GM12878 (cell line): Measurements from ENCODE around the gene RAET1E.

ENCODE experiments used
- BHLHE40 ChIP-seq, 2 experiments: fragments of 450-650 bp in 1 of 2; IDR thresholded peaks; 2 replicates each; pipeline ENCODE4 v1.6.1; 2011 to 2017; ENCODE audit warnings: low read depth in 2 of 2, borderline replicate concordance in 1 of 2, improper control_type of control experiment in 1 of 2, low read length in 1 of 2, mild to moderate bottlenecking in 1 of 2
- CEBPB ChIP-seq, 2 experiments: fragments of 150-350 bp in 1 of 2; IDR thresholded peaks; 2 replicates each; pipeline ENCODE4 v1.6.1; 2012 to 2014; ENCODE audit warnings: low read depth in 2 of 2, low read length in 2 of 2, borderline replicate concordance in 1 of 2, inconsistent platforms in 1 of 2
- CTCF ChIP-seq, 3 experiments: IDR thresholded peaks in 2 of 3; conservative IDR thresholded peaks in 1 of 3; 2 replicates each; pipeline ENCODE4 v1.5.1; 2011; ENCODE audit warnings: low read depth in 3 of 3, low read length in 3 of 3, mild to moderate bottlenecking in 3 of 3, control low read depth in 2 of 3, moderate library complexity in 2 of 3, inconsistent platforms in 1 of 3, mixed read lengths in 1 of 3; ENCODE audit not compliant: control insufficient read depth in 2 of 3, insufficient read depth in 1 of 3; ENCODE audit errors: extremely low read depth in 1 of 3
- CUX1 ChIP-seq: IDR thresholded peaks from 2 replicates; pipeline ENCODE4 v1.6.1; 2012; ENCODE audit warnings: improper control_type of control experiment, low read depth, low read length; ENCODE audit not compliant: insufficient replicate concordance
- E2F8 ChIP-seq: fragments of 450-650 bp; IDR thresholded peaks from 2 replicates; pipeline ENCODE4 v1.6.1; 2018; ENCODE audit warnings: mild to moderate bottlenecking, low read depth, moderate library complexity; ENCODE audit not compliant: partially characterized antibody
- ELK1 ChIP-seq: IDR thresholded peaks from 2 replicates; pipeline ENCODE4 v1.6.1; 2012; ENCODE audit warnings: low read depth, low read length, improper control_type of control experiment
- HCFC1 ChIP-seq: fragments of 150-350 bp; IDR thresholded peaks from 2 replicates; pipeline ENCODE4 v1.6.1; 2014; ENCODE audit warnings: low read length
- HDAC2 ChIP-seq: fragments of 200-600 bp; sonication (generic); IDR thresholded peaks from 2 replicates; pipeline ENCODE4 v1.6.1; 2017
- HDAC6 ChIP-seq: fragments of 200-600 bp; sonication (generic); IDR thresholded peaks from one replicate; pipeline ENCODE4 v1.8.0; 2017; ENCODE audit warnings: antibody characterized with exemption; ENCODE audit not compliant: unreplicated experiment
- MAX ChIP-seq: IDR thresholded peaks from 2 replicates; pipeline ENCODE4 v1.6.1; 2012; ENCODE audit warnings: low read depth, low read length, improper control_type of control experiment
- POLR2A ChIP-seq: IDR thresholded peaks from 2 replicates; pipeline ENCODE4 v1.6.1; 2011; ENCODE audit warnings: low read depth, mild to moderate bottlenecking, low read length
- SIN3A ChIP-seq: IDR thresholded peaks from 2 replicates; pipeline ENCODE4 v1.6.1; 2012; ENCODE audit warnings: low read depth, low read length, improper control_type of control experiment
- TAF1 ChIP-seq: IDR thresholded peaks from 2 replicates; pipeline ENCODE4 v1.6.1; 2011; ENCODE audit warnings: mild to moderate bottlenecking, low read depth, low read length, borderline replicate concordance

GRCh38 chr6:149933461-149933860 lies 35.5 kb upstream of the RAET1E start:
- TF ChIP-seq BHLHE40 (IDR thresholded peaks at IDR 0.05; ENCODE audit: borderline replicate concordance in 1 of 2, low read depth in 2 of 2, low read length in 1 of 2) (no peak), CTCF (IDR thresholded peaks at IDR 0.05 in 2 of 3, conservative IDR thresholded peaks at IDR 0.05 in 1 of 3; ENCODE audit: control insufficient read depth in 2 of 3, extremely low read depth in 1 of 3, insufficient read depth in 1 of 3, low read depth in 3 of 3, low read length in 3 of 3) (no peak), HCFC1 (no peak), CUX1 (no peak), CEBPB (IDR thresholded peaks at IDR 0.05; ENCODE audit: borderline replicate concordance in 1 of 2, low read depth in 2 of 2, low read length in 2 of 2) (no peak), HDAC2 (no peak), TAF1 (no peak), E2F8 (no peak), HDAC6 (no peak), POLR2A (no peak), MAX (no peak), ELK1 (no peak), SIN3A (no peak)
